HG03457 (cell line): Measurements from ENCODE around the gene ITGA1.

Experiments used
- ATAC-seq: cut with Tn5 transposase; IDR thresholded peaks from one replicate; pipeline ENCODE4 v1.9.1; 2021; ENCODE audit warnings: moderate number of reproducible peaks; ENCODE audit not compliant: unreplicated experiment

ITGA1 gene

GRCh38 chr5:52771343-52772039 is 16.2 kb upstream of the ITGA1 start:
- peak; percentile 88 for ATAC-seq

- ATAC-seq = no peak
These were observed 15.0 kb upstream of the ITGA1 start for GRCh38 chr5:52772668-52773067.

GRCh38 chr5:52773342-52773741 is 14.4 kb upstream of the ITGA1 start:
- ATAC-seq = no peak

- no peak for ATAC-seq
These were observed 13.7 kb upstream of the ITGA1 start for GRCh38 chr5:52774005-52774410.

- no peak for ATAC-seq
These were observed 11.6 kb upstream of the ITGA1 start for GRCh38 chr5:52776116-52776515.

GRCh38 chr5:52777186-52777585 is 10.5 kb upstream of the ITGA1 start:
- no peak for ATAC-seq

- no peak for ATAC-seq
These were observed 8.9 kb upstream of the ITGA1 start for GRCh38 chr5:52778781-52779180.

GRCh38 chr5:52779213-52779612 is 8.5 kb upstream of the ITGA1 start:
- ATAC-seq = no peak

GRCh38 chr5:52783226-52783959 is 4.3 kb upstream of the ITGA1 start:
- no peak for ATAC-seq

- no peak for ATAC-seq
These were observed 3.0 kb upstream of the ITGA1 start for GRCh38 chr5:52784737-52785136.

GRCh38 chr5:52786391-52786790 is 1.3 kb upstream of the ITGA1 start:
- no peak for ATAC-seq

- ATAC-seq = no peak
These were observed 642 bp upstream of the ITGA1 start for GRCh38 chr5:52786949-52787599.

- no peak for ATAC-seq
These were observed 747 bp downstream of the ITGA1 start for GRCh38 chr5:52788505-52788821.

GRCh38 chr5:52789378-52789777 is 1.7 kb downstream of the ITGA1 start:
- ATAC-seq = no peak

GRCh38 chr5:52789851-52790250 is 2.1 kb downstream of the ITGA1 start:
- ATAC-seq = no peak

GRCh38 chr5:52791366-52791765 is 3.6 kb downstream of the ITGA1 start:
- ATAC-seq = no peak

GRCh38 chr5:52794519-52794918 is 6.8 kb downstream of the ITGA1 start:
- no peak for ATAC-seq

- no peak for ATAC-seq
These were observed 8.3 kb downstream of the ITGA1 start for GRCh38 chr5:52796031-52796430.

- ATAC-seq = no peak
These were observed 8.9 kb downstream of the ITGA1 start for GRCh38 chr5:52796516-52797103.

GRCh38 chr5:52798938-52799337 is 11.2 kb downstream of the ITGA1 start:
- no peak for ATAC-seq

- peak; percentile 9 for ATAC-seq
These were observed 11.8 kb downstream of the ITGA1 start for GRCh38 chr5:52799358-52799982.
